ENCODE results near the gene ATOH1.

Gene ATOH1

GRCh38 chr4:93814722-93815121 is 13.8 kb upstream of the ATOH1 start:
- no peak overlapping the region for H3K4me2 ChIP-seq (ENCODE audit: low read length)
- no peak overlapping the region for H2AK5ac ChIP-seq (ENCODE audit: low read length)
- H3K14ac ChIP-seq (ENCODE audit: low read length) = no peak overlapping the region
- no peak overlapping the region for H4K12ac ChIP-seq (ENCODE audit: low read depth, low read length)
- no peaks in the 10 kb centered on the region for H3K36me3 ChIP-seq (ENCODE audit: control insufficient read depth in 1 of 2, insufficient read depth in 2 of 2, low read length in 2 of 2)
- H2BK5ac ChIP-seq (ENCODE audit: low read depth, low read length, poor library complexity) = no peak overlapping the region
- no peaks in the 10 kb centered on the region for H3K79me2 ChIP-seq (ENCODE audit: control insufficient read depth, insufficient read depth, low read length, poor library complexity)
- no peak overlapping the region for H3K27ac ChIP-seq (ENCODE audit: low read depth, low read length)
- DNase-seq = no peak
- no peaks in the 10 kb centered on the region for H3K4me1 ChIP-seq (ENCODE audit: control insufficient read depth in 1 of 2, insufficient read depth in 2 of 2, low read length in 2 of 2)
- H4K91ac ChIP-seq (ENCODE audit: low read depth, low read length) = no peak overlapping the region
- H2BK12ac ChIP-seq (ENCODE audit: low read length) = no peak overlapping the region
- no peaks in the 10 kb centered on the region for H3K27me3 ChIP-seq (ENCODE audit: insufficient read depth, low read length)
- H2BK120ac ChIP-seq (ENCODE audit: insufficient read depth, low read length, poor library complexity) = no peak overlapping the region
- no peaks in the 10 kb centered on the region for H3K79me1 ChIP-seq (ENCODE audit: low read length)
- no CpG with 5 or more reads among the region's 4 CpGs for WGBS (ENCODE audit: extremely low coverage, insufficient coverage, insufficient read length)
- no peak overlapping the region for H3K4me3 ChIP-seq (ENCODE audit: low read depth, low read length)
- H3K9ac ChIP-seq (ENCODE audit: low read length) = no peak overlapping the region
- no peak overlapping the region for H3K18ac ChIP-seq (ENCODE audit: low read length)
- H3K4ac ChIP-seq (ENCODE audit: low read depth, low read length) = no peak overlapping the region
- H3K23ac ChIP-seq (ENCODE audit: low read length) = no peak overlapping the region
- H3K9me3 ChIP-seq (ENCODE audit: insufficient read depth, low read depth, low read length) = no peaks in the 10 kb centered on the region
- H4K8ac ChIP-seq (ENCODE audit: low read depth, low read length) = no peak overlapping the region
- no peak overlapping the region for H2AFZ ChIP-seq (ENCODE audit: insufficient read depth, low read length, poor library complexity)

GRCh38 chr4:93825551-93826216 is 2.9 kb upstream of the ATOH1 start:
- no CpG with 5 or more reads among the region's 4 CpGs for WGBS (ENCODE audit: extremely low coverage, insufficient coverage, insufficient read length)
- no peak for DNase-seq

GRCh38 chr4:93827272-93827947 is 1.1 kb upstream of the ATOH1 start:
- H3K27me3 ChIP-seq (ENCODE audit: insufficient read depth, low read length) = peaks cover 50% of the 10 kb centered on the region
- DNase-seq = no peak
- H3K18ac ChIP-seq (ENCODE audit: low read length) = no peak overlapping the region
- no CpG with 5 or more reads among the region's 26 CpGs for WGBS (ENCODE audit: extremely low coverage, insufficient coverage, insufficient read length)
- H2BK12ac ChIP-seq (ENCODE audit: low read length) = no peak overlapping the region
- no peaks in the 10 kb centered on the region for H3K79me2 ChIP-seq (ENCODE audit: control insufficient read depth, insufficient read depth, low read length, poor library complexity)
- peak overlapping the region; percentile 41 for H3K23ac ChIP-seq (ENCODE audit: low read length)
- H2BK5ac ChIP-seq (ENCODE audit: low read depth, low read length, poor library complexity) = no peak overlapping the region
- H2BK120ac ChIP-seq (ENCODE audit: insufficient read depth, low read length, poor library complexity) = no peak overlapping the region
- H3K4ac ChIP-seq (ENCODE audit: low read depth, low read length) = no peak overlapping the region
- no peak overlapping the region for H4K91ac ChIP-seq (ENCODE audit: low read depth, low read length)
- H3K14ac ChIP-seq (ENCODE audit: low read length) = no peak overlapping the region
- peaks cover 5 to 10% of the 10 kb centered on the region in 2 experiments for H3K4me1 ChIP-seq (ENCODE audit: control insufficient read depth in 1 of 2, insufficient read depth in 2 of 2, low read length in 2 of 2)
- H4K8ac ChIP-seq (ENCODE audit: low read depth, low read length) = no peak overlapping the region
- peaks cover 4% of the 10 kb centered on the region for H3K9me3 ChIP-seq (ENCODE audit: insufficient read depth, low read depth, low read length)
- no peak overlapping the region for H3K4me2 ChIP-seq (ENCODE audit: low read length)
- H2AFZ ChIP-seq (ENCODE audit: insufficient read depth, low read length, poor library complexity) = no peak overlapping the region
- no peak overlapping the region for H2AK5ac ChIP-seq (ENCODE audit: low read length)
- H3K27ac ChIP-seq (ENCODE audit: low read depth, low read length) = no peak overlapping the region
- no peak overlapping the region for H3K9ac ChIP-seq (ENCODE audit: low read length)
- H4K12ac ChIP-seq (ENCODE audit: low read depth, low read length) = no peak overlapping the region
- H3K4me3 ChIP-seq (ENCODE audit: low read depth, low read length) = no peak overlapping the region
- H3K79me1 ChIP-seq (ENCODE audit: low read length) = no peaks in the 10 kb centered on the region
- peaks cover 0 to 1% of the 10 kb centered on the region in 2 experiments for H3K36me3 ChIP-seq (ENCODE audit: control insufficient read depth in 1 of 2, insufficient read depth in 2 of 2, low read length in 2 of 2)

More at GRCh38 chr4:93825551-93826216, 2.9 kb upstream of the ATOH1 start:
- Histone ChIP-seq H2AFZ (ENCODE audit: insufficient read depth, low read length, poor library complexity) (no peak overlapping the region), H3K9me3 (ENCODE audit: insufficient read depth, low read depth, low read length) (peaks cover 4% of the 10 kb centered on the region), H3K4me2 (ENCODE audit: low read length) (no peak overlapping the region), H4K12ac (ENCODE audit: low read depth, low read length) (no peak overlapping the region), H2AK5ac (ENCODE audit: low read length) (no peak overlapping the region), H3K9ac (ENCODE audit: low read length) (no peak overlapping the region), H3K27me3 (ENCODE audit: insufficient read depth, low read length) (peaks cover 39% of the 10 kb centered on the region), H3K36me3 (ENCODE audit: control insufficient read depth in 1 of 2, insufficient read depth in 2 of 2, low read length in 2 of 2) (peaks cover 0 to 1% of the 10 kb centered on the region in 2 experiments), H4K8ac (ENCODE audit: low read depth, low read length) (no peak overlapping the region), H2BK12ac (ENCODE audit: low read length) (no peak overlapping the region), H3K23ac (ENCODE audit: low read length) (no peak overlapping the region), H3K4me1 (ENCODE audit: control insufficient read depth in 1 of 2, insufficient read depth in 2 of 2, low read length in 2 of 2) (peaks cover 5 to 10% of the 10 kb centered on the region in 2 experiments), H2BK5ac (ENCODE audit: low read depth, low read length, poor library complexity) (no peak overlapping the region), H3K4ac (ENCODE audit: low read depth, low read length) (no peak overlapping the region), H3K14ac (ENCODE audit: low read length) (no peak overlapping the region), H3K27ac (ENCODE audit: low read depth, low read length) (no peak overlapping the region), H2BK120ac (ENCODE audit: insufficient read depth, low read length, poor library complexity) (no peak overlapping the region), H3K79me2 (ENCODE audit: control insufficient read depth, insufficient read depth, low read length, poor library complexity) (no peaks in the 10 kb centered on the region), H3K79me1 (ENCODE audit: low read length) (no peaks in the 10 kb centered on the region), H3K18ac (ENCODE audit: low read length) (no peak overlapping the region), H3K4me3 (ENCODE audit: low read depth, low read length) (no peak overlapping the region), H4K91ac (ENCODE audit: low read depth, low read length) (no peak overlapping the region)

GRCh38 chr4:93828995-93829819 is 654 bp downstream of the ATOH1 start:
- H2AK5ac ChIP-seq (ENCODE audit: low read length) = no peak overlapping the region
- H2BK12ac ChIP-seq (ENCODE audit: low read length) = no peak overlapping the region
- H4K91ac ChIP-seq (ENCODE audit: low read depth, low read length) = no peak overlapping the region
- H3K27me3 ChIP-seq (ENCODE audit: insufficient read depth, low read length) = peaks cover 60% of the 10 kb centered on the region
- H3K4me2 ChIP-seq (ENCODE audit: low read length) = peak overlapping the region; percentile 52
- H2BK120ac ChIP-seq (ENCODE audit: insufficient read depth, low read length, poor library complexity) = no peak overlapping the region
- no peak overlapping the region for H3K4me3 ChIP-seq (ENCODE audit: low read depth, low read length)
- no peaks in the 10 kb centered on the region for H3K79me1 ChIP-seq (ENCODE audit: low read length)
- no peak overlapping the region for H3K9ac ChIP-seq (ENCODE audit: low read length)
- no peak overlapping the region for H3K27ac ChIP-seq (ENCODE audit: low read depth, low read length)
- no peaks in the 10 kb centered on the region for H3K79me2 ChIP-seq (ENCODE audit: control insufficient read depth, insufficient read depth, low read length, poor library complexity)
- no peak overlapping the region for H3K4ac ChIP-seq (ENCODE audit: low read depth, low read length)
- H4K8ac ChIP-seq (ENCODE audit: low read depth, low read length) = no peak overlapping the region
- H3K4me1 ChIP-seq (ENCODE audit: control insufficient read depth in 1 of 2, insufficient read depth in 2 of 2, low read length in 2 of 2) = peaks cover 5 to 10% of the 10 kb centered on the region in 2 experiments
- H3K9me3 ChIP-seq (ENCODE audit: insufficient read depth, low read depth, low read length) = peaks cover 4% of the 10 kb centered on the region
- no peak overlapping the region for H2AFZ ChIP-seq (ENCODE audit: insufficient read depth, low read length, poor library complexity)
- H3K14ac ChIP-seq (ENCODE audit: low read length) = no peak overlapping the region
- no peak for DNase-seq
- no peak overlapping the region for H2BK5ac ChIP-seq (ENCODE audit: low read depth, low read length, poor library complexity)
- no peak overlapping the region for H4K12ac ChIP-seq (ENCODE audit: low read depth, low read length)
- H3K36me3 ChIP-seq (ENCODE audit: control insufficient read depth in 1 of 2, insufficient read depth in 2 of 2, low read length in 2 of 2) = peaks cover 0 to 1% of the 10 kb centered on the region in 2 experiments
- H3K23ac ChIP-seq (ENCODE audit: low read length) = no peak overlapping the region
- WGBS (ENCODE audit: extremely low coverage, insufficient coverage, insufficient read length) = no CpG with 5 or more reads among the region's 70 CpGs
- H3K18ac ChIP-seq (ENCODE audit: low read length) = no peak overlapping the region
